GM13977 (cell line): Measurements from ENCODE around the gene SUCNR1.

ENCODE experiments used
- DNase-seq: peaks from one replicate; pipeline ENCODE4 v3.0.0; 2012; ENCODE audit warnings: low spot score
- in situ Hi-C: fragments of 300-500 bp; cut with MboI; formaldehyde crosslinking; loops from one replicate; pipeline ENCODE4 v1.12.0; 2022; ENCODE audit warnings: low sequenced_read_pairs, low pct_unique_long_range_greater_than_20kb, mixed read lengths, inconsistent platforms; ENCODE audit not compliant: unreplicated experiment
- TF ChIP-seq, protein P1 (sequence below): IDR thresholded peaks from 2 replicates; pipeline ENCODE4 v1.5.1; 2012; ENCODE audit warnings: mild to moderate bottlenecking, control low read depth; ENCODE audit not compliant: insufficient read depth; ENCODE audit errors: extremely low read depth, missing control alignments

Gene SUCNR1

DNA sequence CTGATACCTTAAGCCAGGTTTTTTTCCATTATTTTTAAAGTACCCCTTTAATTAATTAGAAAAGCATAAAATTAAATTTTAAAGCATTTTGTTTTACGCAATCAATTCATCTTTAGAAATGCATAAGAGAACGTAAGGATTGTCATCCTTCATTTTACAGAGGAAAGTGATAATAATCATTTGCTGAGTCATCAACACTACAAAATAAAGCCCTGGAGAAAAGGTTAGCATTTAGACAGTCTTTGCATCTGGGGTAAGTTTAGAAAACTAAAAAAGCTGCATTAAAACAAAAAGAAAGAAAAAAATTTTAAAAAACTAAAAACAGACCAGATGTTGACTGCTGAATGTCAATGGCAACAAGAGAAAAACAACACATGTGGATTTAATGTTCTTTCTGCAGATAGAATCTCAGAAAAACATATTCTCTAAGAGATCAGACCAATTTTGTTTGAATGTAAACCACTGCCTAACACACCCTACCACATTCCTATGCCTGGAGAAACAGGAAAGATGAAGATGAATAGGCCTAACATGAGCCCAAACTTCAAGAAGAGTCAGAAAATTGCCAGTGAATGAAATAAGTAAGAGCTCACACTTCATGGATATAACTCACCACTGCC is 59.9 kb downstream of the SUCNR1 start:
- TF ChIP-seq, protein P1, sequence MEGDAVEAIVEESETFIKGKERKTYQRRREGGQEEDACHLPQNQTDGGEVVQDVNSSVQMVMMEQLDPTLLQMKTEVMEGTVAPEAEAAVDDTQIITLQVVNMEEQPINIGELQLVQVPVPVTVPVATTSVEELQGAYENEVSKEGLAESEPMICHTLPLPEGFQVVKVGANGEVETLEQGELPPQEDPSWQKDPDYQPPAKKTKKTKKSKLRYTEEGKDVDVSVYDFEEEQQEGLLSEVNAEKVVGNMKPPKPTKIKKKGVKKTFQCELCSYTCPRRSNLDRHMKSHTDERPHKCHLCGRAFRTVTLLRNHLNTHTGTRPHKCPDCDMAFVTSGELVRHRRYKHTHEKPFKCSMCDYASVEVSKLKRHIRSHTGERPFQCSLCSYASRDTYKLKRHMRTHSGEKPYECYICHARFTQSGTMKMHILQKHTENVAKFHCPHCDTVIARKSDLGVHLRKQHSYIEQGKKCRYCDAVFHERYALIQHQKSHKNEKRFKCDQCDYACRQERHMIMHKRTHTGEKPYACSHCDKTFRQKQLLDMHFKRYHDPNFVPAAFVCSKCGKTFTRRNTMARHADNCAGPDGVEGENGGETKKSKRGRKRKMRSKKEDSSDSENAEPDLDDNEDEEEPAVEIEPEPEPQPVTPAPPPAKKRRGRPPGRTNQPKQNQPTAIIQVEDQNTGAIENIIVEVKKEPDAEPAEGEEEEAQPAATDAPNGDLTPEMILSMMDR, result no peak
- DNase-seq, result no peak
- in situ Hi-C loops, result no loop called here
